ENCODE data around the gene CPSF4L.
"Not testable (repeated sequence)": the region's sequence is repeated elsewhere in the genome, so short reads cannot be mapped to it uniquely, and the experiment has no call there.

Gene CPSF4L

GRCh38 chr17:73265646-73266640 is 4.3 kb upstream of the CPSF4L start:
- H3K27ac ChIP-seq, result no peak overlapping the region
- no peak for TF ChIP-seq CTCF (conservative IDR thresholded peaks at IDR 0.05)

- H3K27ac ChIP-seq, result not testable (repeated sequence)
Measured at GRCh38 chr17:73264448-73264847, 2.8 kb upstream of the CPSF4L start.

GRCh38 chr17:73262676-73263642 is 1.3 kb upstream of the CPSF4L start:
- no peak for TF ChIP-seq CTCF (conservative IDR thresholded peaks at IDR 0.05)
- no peak overlapping the region for H3K27ac ChIP-seq

- H3K27ac ChIP-seq, result no peak overlapping the region
- TF ChIP-seq CTCF (conservative IDR thresholded peaks at IDR 0.05), result no peak
Measured at GRCh38 chr17:73261952-73262675, 434 bp upstream of the CPSF4L start.

DNA sequence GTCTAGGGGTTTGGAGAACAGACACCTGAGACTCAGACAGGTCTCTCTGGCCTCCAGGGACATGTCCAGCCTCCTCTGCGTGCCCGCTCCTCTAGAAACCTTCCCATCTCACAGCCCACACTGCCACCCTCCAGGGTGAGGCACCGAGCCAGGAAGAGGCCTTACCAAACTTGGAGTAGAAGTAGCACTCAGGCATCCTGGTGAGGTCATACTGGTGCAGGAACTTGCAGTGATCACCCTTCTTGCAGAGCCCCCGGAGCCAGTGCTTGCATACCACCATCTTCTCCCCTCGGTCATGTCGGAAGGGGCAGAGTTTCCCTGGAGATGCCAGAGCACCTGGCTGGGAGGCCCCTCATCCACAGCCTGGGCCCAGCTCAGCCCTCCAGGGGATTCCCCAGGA is 4.2 kb downstream of the CPSF4L start:
- no peak overlapping the region for H3K27ac ChIP-seq
- TF ChIP-seq CTCF (conservative IDR thresholded peaks at IDR 0.05), result no peak

- TF ChIP-seq CTCF (conservative IDR thresholded peaks at IDR 0.05), result no peak
Measured at GRCh38 chr17:73256220-73256619, 5.5 kb downstream of the CPSF4L start.

DNA sequence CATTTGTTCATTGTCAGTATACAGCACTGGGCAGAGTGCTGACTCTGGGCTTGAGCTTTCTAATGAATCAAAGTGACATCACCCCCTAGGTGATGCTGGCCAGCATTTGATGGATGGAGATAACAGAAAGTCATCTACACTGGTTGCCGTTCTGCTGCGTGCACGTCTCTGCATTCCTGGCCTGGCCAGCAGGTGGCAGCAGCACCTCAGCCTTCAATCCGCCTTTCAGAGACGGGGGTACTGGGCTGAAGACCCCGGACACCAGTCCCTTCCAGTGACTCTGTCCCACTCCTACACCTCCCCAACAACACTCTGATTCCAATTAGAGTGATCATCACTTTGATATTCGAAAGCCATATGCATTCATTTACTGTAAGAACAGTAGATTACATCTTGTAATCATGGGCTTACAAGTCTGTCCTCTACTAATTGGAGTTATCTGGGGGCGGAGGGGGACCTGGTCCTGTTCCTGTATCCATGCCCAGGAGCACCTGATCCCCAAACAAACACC is 6.0 kb downstream of the CPSF4L start:
- peak; percentile 93 for TF ChIP-seq CTCF (conservative IDR thresholded peaks at IDR 0.05)
- no peak overlapping the region for H3K27ac ChIP-seq

More at GRCh38 chr17:73256220-73256619, 5.5 kb downstream of the CPSF4L start:
- no peak overlapping the region for H3K27ac ChIP-seq
